GM21390 (cell line): Measurements from ENCODE around the gene ISYNA1.

ENCODE experiments used
- ATAC-seq: cut with Tn5 transposase; IDR thresholded peaks from one replicate; pipeline ENCODE4 v1.9.1; 2021; ENCODE audit not compliant: unreplicated experiment

Gene ISYNA1

DNA sequence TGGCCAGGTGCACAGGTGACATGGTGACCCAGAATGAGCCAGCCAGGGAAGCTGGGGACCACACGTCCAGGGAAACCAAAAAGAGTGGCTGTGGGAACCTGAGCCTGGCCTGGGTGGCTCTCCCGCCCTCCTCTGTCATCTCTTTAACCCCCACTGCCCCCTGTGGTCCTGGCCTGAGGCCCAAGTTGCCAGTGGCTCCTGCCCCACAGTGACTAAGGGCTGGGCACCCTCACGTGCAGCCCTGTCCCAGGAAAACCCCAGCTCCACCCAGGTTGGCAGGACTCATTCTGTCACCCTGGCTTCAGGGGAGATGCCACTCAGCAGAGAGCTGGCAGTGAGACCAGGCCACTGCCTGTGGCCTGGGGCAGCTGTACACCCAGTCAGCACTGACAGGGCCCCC is 30.6 kb upstream of the ISYNA1 start:
- ATAC-seq, result no peak

DNA sequence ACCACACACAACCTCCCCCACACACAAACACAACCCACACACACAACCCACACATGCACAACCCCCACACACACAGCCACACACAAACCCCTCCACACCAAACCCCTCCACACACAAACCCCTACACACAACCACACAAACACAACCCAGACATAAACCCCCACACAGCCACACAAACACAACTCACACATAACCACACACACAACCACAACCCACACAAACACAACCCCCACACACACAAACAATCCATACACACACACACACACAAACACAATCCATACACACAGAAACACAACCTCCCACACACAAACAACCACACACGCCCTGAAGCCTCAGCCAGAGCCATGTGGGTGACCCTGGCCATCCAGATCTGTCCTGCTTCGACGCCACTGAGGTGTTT is 30.0 kb upstream of the ISYNA1 start:
- ATAC-seq, result no peak

DNA sequence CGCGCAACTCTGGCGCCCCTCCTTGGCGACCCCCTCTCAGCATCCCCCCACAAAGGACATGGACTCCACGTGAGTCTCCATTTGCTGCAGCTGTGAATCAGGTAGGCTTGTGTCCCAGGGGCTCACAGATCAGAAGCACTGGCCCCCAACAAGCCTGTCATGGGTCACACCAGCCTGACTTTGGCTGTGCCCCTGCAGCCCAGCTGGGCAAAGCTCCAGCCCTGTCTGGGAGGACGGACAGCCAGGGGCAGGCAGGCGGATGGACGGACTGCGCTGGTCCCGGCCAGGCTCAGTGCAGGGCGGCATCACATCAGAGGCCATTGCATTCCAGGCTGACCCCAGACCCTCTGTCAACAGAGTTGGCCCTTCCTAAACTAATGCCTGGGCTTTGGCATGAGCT is 28.4 kb upstream of the ISYNA1 start:
- no peak for ATAC-seq

DNA sequence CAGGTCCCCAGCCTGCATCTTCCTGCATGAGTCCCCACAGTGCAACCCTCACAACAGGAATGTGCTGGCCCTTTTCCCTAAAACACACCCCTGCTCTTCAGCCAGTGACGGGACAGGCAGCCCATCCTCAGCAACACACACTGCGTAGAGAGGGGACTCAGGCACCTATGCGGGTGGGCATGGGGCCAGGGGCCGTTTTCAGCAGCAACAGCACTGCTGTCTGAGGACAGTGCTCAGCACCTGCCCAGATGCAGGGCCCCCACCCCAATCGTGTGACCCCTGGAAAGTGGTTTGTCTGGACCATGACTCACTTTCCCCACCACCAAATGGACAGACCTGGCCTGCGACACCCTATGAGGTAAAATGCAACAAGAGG is 28.0 kb upstream of the ISYNA1 start:
- ATAC-seq, result no peak

DNA sequence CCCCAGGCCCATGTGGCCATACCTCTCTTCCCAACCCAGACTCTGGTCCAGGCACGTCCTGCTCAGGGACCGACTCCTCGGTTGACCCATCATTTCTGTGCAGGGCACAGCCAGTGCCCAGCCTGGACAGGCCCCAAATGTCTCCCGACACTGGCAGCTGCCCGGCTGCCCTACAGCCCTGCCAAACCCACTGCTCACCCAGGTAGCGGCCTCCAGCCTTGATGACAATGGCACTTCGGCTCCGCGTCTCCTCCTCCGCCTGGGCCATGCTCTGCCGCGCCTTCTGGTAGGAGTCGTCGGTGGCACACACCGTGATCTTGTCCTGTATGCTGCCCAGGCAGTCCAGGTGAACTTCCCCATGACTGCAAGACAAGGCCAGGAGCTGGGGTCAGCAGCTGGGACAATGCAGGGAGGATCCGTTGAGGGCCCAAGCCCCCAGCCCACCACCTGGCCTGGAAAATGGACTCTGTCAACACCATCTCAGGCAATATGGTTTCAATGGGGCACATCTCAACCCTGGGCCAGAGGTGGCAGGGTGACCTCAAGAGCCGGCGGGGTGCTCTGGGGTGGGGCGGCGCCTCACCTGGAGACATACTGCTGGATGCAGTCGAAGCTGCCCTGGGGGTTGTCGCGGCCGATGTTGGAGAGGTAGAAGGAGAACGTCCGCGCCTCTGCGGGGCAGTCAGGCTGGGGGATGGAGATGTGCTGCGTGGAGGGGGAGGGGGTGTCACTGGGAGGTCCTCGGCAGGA is 27.5 kb upstream of the ISYNA1 start:
- ATAC-seq, result no peak

DNA sequence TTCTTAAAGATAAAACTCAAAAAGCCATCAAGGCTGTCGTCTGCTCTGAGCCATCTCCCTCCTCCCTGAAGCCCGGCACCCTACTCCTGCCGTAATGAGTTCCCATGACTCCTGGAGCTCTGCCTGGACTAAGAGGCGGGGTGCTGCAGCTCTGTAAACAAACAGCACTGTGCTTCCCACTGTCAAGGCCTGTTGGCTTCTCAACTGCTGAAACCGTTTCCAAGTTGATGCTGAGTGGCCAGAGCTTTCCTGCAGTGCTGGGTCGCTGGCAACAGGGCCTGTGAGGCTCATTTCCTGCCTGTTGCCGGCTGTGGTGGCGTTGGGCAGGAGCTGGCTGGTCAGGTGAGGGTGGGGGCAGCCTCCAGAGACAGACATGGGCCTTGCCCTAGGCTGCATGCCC is 26.7 kb upstream of the ISYNA1 start:
- no peak for ATAC-seq

DNA sequence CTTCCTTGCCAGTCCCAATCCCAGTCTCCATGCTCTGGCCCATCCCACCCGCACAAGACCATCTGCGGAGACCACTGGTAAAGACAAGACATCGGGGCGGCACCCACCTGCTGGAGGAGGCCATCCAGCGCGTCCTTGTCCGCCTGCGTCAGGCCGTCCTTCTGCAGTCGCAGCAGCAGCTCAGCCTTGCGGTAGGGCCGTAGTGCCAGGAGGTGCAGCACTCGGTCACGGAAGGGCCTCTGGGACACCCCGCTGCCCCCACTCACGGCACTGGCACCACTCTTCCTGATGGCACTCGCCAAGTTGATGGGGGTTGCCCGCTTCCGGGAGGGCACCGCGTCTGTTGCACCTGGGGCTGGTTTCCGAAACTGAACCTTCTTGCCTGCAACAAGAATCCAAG is 23.5 kb upstream of the ISYNA1 start:
- no peak for ATAC-seq

DNA sequence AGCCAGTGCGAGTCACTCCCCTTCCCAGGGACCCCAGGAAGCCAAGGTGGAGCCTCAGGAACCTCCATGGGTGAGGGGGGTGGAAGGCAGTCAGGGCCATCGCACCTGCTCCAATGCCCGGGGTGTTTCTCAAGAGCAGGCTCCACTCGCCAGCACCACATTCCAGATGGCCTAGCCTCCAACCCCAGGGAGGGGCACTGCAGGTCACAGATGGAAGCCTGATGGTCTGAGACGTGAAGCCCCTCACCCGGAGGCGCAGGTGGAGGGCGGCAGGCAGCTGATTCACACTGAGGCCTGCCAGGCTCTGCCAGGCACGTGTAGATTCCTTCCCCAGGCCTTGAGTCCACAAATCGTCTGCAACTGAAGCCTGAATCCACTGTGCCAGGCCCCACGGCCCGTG is 23.0 kb upstream of the ISYNA1 start:
- no peak for ATAC-seq

DNA sequence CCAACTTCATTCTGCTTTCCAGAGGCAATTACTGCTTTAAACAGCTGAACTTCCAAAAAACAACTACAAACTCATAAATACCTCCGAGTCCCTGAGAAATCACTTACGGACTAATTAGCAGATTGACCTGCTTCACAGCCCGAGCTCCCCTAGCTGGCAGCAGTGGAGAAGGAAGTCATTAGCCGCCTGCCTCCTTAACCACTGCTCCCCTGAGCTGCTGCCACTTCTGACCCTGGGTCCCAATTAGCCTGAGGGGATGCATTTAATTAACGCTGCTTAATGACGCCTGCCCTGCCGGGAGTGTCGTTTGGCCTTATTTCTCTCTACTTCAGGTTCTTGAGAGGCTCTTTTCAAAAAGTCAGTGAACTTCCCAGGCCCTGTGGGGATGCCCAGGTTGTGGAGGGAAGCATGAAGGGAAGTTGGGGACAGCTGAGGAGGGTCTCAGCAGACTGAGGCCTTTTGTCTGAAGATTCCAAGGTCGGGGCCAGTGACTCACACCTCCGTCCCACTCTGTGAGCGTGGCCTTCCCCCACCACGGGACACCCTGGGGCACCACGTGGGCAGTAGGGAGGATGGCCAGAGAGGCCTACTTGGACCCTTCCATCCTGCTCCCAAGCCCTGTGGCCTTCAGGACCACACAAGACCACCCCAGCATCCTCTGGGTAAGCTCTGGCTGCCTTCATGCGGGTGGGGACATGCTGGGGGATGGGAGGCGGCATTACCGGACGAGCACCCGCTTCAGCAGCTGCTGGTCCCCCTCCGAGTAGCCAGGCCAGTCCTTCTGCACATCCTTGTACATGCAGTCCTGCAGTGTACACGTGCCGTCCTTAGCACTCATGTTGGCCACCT is 19.8 kb upstream of the ISYNA1 start:
- ATAC-seq, result no peak

DNA sequence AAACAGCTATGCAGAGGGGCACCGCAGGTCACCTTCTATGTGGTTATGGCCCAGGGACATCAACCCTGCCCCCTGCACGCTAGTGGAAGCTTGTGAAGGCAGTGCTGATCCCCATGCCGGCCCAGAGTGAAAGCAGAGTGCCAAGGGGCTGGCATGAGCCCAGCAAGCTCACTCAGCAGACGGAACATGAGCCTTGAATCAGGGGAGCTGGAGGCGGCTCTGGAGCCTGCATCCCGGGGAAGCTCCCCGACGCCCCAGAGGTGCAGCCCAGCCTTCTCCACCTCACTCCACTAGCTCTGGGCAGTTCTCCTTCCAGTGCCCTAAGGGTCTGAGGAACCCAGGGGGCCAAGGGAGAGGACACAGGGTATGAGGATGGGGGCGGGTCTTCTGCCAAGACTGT is 19.0 kb upstream of the ISYNA1 start:
- no peak for ATAC-seq

DNA sequence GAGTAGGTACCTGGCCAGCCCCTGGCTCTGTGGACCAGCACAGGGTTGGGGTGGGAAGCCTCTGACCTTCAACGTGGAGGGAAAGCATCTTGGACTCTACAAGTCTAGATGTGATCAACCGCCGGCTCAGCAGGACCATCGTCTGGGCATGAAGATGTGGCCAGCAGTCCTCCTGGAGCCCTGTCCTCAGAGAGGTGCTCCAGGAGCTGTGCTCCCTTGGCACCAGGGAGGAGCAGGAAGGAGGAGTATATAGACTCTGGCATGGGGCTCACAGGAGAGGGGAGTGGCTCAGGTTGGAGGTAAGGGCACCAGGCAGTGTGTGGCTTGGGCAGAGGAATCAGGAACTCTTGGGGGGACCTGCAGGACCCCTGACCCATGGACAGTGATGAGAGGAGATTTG is 18.3 kb upstream of the ISYNA1 start:
- no peak for ATAC-seq

DNA sequence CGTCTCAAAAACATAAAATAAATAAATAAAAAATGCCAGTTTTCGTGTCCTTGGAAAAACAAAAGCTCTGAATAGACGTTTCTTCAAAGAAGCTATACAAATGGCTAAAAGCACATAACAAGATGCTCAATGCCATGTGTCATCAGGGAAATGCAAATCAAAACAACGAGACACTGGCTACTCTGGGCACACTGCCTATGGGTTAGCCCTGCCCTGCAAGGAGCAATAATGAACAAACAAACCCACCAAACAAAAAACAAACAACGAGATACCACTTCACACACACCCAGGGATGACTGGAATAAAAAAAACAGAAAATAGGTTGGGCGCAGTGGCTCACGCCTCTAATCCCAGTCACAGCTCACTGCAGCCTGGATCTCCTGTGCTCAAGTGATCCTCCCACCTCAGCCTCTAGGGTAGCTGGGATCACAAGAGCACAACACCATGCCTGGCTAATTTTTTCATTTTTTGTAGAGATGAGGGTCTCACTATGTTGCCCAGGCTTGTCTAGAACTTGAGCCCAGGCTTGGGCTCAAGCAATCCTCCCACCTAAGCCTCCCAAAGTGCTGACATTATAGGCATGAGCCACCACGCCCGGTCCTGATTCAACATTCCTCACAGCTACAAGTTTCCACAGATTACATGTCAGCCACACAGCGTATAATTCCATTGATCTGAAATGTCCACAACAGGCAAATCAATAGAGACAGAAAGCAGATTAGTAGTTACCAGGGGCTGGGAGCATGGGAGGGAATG is 15.5 kb upstream of the ISYNA1 start:
- no peak for ATAC-seq

DNA sequence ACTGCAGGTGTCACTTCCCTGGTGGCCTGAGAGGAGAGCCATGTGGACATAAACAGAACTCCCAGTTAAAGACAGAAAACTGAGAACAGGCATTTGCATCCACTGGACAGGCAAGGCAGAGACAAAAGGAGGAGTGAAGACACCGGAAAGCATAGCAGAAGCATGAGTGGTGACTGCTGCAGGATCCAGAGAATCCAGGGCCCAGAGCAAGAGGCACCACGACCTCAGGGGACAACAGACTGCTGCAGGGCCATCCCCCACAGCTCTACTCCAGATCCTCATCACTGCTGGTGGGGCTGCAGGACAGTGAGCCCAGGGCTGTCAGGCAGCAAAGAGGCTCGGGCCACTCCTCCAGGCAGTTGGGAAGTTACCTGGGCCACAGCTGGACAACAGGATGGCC is 14.5 kb upstream of the ISYNA1 start:
- no peak for ATAC-seq

DNA sequence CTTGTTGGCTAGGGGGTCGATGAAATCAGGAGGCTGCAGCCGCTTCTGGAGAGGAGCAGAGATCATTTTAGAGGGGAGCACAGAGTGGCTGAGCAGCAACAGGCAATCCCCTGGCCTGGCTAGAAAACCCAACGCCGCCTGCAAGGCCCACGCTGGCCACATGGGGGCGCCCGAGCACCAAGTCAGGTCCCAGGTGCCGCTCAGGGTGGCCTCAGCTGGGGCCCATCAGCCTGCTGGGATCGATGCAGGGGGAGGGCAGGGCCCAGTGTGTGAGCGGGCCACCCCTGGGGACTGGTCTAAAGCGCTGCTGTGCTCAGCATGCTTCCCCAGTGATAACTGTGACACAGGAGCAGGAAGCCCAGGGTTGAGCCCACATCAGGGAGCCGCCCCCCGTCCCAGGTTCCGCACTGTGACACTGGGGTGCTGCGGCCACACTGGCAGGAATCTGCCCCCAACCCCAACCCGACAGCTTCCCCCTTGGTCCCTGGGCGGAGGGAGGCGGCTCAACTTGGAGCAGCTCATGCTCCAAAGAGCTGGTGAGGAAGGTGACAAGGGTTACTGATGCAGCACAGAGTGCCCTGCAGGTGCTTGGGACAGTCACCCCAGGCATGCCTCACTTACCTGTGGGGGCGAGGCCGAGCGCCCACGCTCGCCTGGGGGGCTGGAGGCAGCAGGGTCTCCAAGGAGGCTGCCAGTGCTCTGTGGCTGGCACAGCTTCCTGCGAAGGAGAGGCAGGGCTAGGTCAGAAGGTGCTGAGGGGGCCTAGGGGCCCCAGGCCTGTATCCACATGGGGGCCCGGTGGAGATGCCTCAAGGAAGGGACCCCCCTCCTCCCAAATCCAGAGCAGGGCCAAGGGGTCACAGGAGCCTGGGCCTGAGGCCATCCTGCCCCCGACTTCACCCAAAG is 13.3 kb upstream of the ISYNA1 start:
- ATAC-seq, result no peak

DNA sequence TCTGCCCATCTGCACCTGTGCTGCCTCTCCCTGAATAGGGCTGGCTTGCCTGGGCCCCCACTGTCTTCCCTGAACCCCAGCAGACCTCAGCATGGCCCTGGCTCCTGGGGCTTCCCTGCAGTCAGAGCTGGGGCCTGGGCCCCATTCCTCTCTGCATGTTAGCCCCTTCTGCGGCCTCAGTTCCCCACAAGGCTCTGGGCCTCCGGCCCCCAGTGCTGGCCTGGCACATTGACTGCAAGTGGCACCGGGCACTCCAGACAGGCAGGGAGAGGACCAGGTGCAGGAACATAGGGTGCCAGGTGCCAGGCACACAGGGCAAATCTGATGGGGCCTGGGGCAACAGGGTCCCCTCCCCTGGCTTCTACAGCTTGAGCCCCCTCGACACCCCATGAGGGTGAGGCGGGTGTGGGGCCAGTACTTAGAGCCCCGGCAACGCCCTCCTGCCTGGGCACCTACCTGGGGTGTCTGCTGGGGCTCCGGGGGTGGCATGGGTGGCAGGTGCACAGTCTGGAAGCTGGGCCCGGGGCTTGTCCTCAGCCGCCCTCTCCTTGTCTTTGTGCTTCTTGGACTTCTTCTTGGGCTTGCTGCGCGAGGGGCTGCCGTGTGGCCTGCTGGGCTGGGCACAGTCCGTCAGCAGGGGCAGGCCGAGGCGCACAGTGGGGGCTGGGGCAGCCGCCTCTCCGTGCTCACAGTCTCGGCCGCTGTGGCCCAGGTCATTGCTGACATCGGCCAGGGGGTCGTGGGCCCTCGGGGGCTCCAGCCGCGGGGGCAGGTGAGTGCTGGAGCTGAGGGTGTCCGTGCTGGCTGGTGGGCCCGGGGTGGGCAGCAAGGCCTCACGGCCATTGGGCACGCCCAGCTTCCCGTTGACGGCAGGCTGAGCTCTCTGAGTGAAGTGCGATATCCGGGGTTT is 12.3 kb upstream of the ISYNA1 start:
- ATAC-seq, result no peak

DNA sequence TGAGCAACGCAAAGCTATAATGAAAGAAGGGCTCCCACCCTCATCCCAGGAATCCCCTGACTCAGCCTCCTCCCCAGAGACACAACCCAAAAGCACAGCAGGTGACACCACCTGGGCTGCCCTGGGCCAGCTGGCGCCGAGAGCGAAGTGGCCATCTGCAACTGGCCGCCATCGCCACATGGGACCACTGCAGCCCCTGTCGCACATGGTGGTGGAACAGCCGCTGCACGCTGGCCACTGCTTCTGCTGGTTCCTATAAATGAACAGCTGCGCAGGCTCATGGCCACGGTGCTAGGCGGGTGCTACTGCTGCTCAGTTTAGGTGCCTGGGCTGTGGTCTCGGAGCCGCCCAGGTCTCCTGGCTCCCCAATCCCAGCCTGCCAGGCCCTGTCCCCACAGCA is 11.6 kb upstream of the ISYNA1 start:
- no peak for ATAC-seq

DNA sequence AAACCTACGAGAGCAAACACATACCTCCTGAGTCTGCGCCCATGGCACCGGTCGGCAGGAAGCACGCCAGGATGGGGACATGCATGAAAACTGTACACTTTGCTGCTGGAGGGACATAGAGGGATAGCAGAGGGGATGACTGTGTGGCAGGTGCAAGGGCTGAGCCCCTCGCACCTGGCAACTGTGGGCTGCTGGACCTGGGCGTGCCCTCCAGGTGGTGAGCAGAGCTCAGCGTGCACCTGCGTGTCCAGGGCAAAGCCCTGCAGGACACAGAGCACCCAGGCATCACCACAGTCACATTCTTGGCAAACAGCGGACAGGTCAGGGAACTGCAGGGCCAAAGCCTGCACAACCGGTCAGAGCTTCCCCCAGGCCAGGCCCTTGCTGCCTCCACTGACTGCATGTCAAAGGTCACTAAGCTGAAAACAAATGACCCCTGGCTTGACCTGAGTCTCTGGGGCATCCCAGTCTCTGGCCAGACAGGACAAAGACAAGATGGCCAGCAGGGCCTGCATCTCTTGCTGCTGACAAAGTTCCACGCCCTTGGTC is 9.0 kb upstream of the ISYNA1 start:
- ATAC-seq, result no peak

DNA sequence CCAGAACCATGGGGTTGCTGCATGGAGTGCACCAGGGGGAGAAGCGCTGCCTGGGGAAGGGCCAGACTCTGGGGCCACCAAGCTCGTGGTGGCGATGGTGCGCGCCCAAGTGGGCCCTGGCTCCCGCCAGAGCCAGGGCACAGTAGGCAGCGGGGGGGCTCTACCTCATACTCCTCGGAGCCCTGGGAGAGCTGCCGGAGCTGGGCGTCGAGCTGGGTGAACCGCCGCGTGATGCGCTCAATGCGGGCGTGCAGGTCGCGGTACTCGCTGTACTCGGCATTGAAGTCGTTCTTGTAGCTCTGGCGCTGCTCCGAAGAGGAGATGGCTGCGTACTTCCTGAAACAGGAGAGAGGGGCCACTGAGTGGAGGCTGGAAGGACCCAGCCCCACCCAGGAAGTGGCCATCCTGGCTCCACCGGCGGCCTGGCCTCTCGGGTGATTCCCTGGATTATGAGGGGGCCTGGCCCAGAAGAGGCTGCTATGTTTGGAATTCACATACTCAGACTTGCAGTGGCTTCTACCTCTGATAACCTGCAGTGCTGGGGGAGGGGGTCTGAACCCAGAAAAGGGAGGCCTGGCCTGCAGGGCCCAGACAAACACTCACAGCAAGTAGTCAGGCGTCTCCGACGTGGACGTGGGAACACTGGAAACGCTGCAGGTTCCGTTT is 8.3 kb upstream of the ISYNA1 start:
- ATAC-seq, result no peak
